Aorta (tissue), 5 donors: ENCODE results near the gene ZNG1F. TPM values are rescaled to one million over a fixed set of nuclear protein-coding genes. Genes with fewer than 3 reads are reported as not detected.
"Not testable (repeated sequence)": the region's sequence is repeated elsewhere in the genome, so short reads cannot be mapped to it uniquely, and the experiment has no call there.

Experiments
- ATAC-seq: fragments of 200-7000 bp; cut with Tn5 transposase; one replicate; pipeline ENCODE4 v1.9.1; 2022; ENCODE audit warnings: moderate library complexity; ENCODE audit not compliant: low FRiP score
- DNase-seq, 2 donors: peaks; one replicate each; pipeline ENCODE4 v3.0.0-alpha.2; 2020
- H3K27ac ChIP-seq, 2 donors: one replicate each; pipeline ENCODE4 v1.5.1; 2013; ENCODE audit warnings: low read length in 2 of 2, mild to moderate bottlenecking in 2 of 2, moderate library complexity in 2 of 2, control low read depth in 1 of 2, inconsistent platforms in 1 of 2, low read depth in 1 of 2
- H3K27me3 ChIP-seq, 2 donors: one replicate each; pipeline ENCODE4 v1.6.1; 2013; ENCODE audit warnings: control low read depth in 1 of 2, low read length in 1 of 2, mild to moderate bottlenecking in 1 of 2, moderate library complexity in 1 of 2; ENCODE audit not compliant: insufficient read depth in 2 of 2, control insufficient read depth in 1 of 2
- H3K36me3 ChIP-seq, 2 donors: one replicate each; pipeline ENCODE4 v1.6.1; 2013; ENCODE audit warnings: control low read depth in 1 of 2, low read length in 1 of 2, mild to moderate bottlenecking in 1 of 2; ENCODE audit not compliant: insufficient read depth in 2 of 2, control insufficient read depth in 1 of 2
- H3K4me1 ChIP-seq, 2 donors: one replicate each; pipeline ENCODE4 v1.6.1; 2013; ENCODE audit warnings: low read length in 2 of 2, control low read depth in 1 of 2, mild to moderate bottlenecking in 1 of 2, moderate library complexity in 1 of 2; ENCODE audit not compliant: insufficient read depth in 2 of 2, control insufficient read depth in 1 of 2
- H3K4me3 ChIP-seq, 2 donors: one replicate each; pipeline ENCODE4 v1.5.1; 2013; ENCODE audit warnings: low read length in 2 of 2, control low read depth in 1 of 2, mild to moderate bottlenecking in 1 of 2
- H3K9me3 ChIP-seq: one replicate; pipeline ENCODE4 v1.6.1; 2013; ENCODE audit warnings: mild to moderate bottlenecking, low read length; ENCODE audit not compliant: control insufficient read depth
- WGBS, 2 donors: extraction: QIAGEN DNeasy Blood & Tissue Kit; methylation state at CpG; one replicate each; pipeline ENCODE4 v1.1.7; 2013; 5-methylcytosine and 5-hydroxymethylcytosine counted together
- intact Hi-C, 2 donors: fragments of 100-400 bp; cut with DNase I; formaldehyde crosslinking; loops; one replicate each; pipeline versions ENCODE4 v1.14.2 to v1.15.0; 2022
- polyA plus RNA-seq, 2 donors: library from polyadenylated mRNA; stranded (reverse); fragments of 200-250 nt; gene quantifications; one replicate each; pipeline ENCODE4 v1.2.3, GENCODE V29; 2013
- total RNA-seq, 2 donors: library from RNA; stranded (reverse); fragmentation: NEBNext Ultra II Directional; extraction: Animal tissue kit (Norgen Biotek cat#: 25700); gene quantifications; one replicate each; pipeline ENCODE4 v1.2.1, GENCODE V29; 2021
- donor health status: healthy with polysubstance abuse.
- donor health status: Bipolar disorder and iron deficiency.
- donor health status: DM: no; HTN: no; CAD: no.
- donor health status: DM: no; HTN: no; CAD: no.
- donor health status: DM: yes; HTN: yes; CAD: no.

The ZNG1F gene
- total and polyA plus RNA-seq, 4 donors, result 2.0 to 35.6 (median 6.7) TPM

DNA sequence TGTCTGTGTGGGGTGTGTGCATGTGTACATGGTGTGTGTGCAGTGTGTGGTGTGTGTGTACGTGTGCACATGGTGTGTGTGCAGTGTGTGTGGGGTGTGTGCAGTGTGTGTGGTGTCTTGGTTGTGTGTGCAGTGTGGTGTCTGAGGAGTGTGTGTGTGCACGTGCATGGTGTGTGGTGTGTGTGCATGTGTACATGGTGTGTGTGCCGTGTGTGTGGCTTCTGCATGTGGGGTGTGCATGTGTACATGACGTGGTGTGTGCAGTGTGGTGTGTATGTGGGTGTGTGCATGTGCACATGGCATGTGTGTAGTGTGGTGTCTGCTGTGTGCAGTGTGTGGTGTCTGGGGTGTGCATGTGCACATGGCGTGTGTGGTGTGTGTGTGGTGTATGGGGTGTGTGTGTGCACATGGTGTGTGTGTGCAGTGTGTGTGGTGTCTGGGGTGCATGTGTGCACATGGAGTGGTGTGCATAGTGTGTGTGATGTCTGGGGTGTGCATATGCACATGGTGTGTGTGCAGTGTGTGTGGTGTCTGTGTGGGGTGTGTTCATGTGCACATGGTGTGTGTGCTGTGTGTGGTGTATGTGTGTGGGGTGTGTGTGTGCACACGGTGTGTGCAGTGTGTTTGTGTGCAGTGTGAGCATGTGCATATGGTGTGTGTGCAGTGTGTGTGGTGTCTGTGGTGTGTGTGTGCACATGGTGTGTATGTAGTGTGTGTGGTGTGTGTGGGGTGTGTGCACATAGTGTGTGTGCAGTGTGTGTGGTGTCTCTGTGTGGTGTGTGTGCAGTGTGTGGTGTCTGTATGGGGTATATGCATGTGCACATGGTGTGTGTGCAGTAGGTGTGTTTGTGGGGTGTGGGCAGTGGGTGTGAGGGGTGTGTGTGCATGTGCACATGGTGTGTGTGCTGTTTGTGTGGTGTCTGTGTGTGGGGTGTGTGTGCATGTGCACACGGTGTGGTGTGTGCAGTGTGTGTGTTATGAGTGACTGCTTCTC is 40.6 kb upstream of the ZNG1F start:
- H3K4me1 ChIP-seq, result no peaks in the 10 kb centered on the region
- ATAC-seq (peak; percentile 93), DNase-seq (peak; percentile 45 to 77)
- H3K27me3 ChIP-seq, result no peaks in the 10 kb centered on the region
- intact Hi-C loops, result no loop called here
- H3K9me3 ChIP-seq, result no peaks in the 10 kb centered on the region
- H3K4me3 ChIP-seq, result no peak overlapping the region
- no peaks in the 10 kb centered on the region for H3K36me3 ChIP-seq
- no peak overlapping the region for H3K27ac ChIP-seq
- WGBS, 2 donors, result 63 to 64% methylated on average over 7 of the region's 7 CpGs

DNA sequence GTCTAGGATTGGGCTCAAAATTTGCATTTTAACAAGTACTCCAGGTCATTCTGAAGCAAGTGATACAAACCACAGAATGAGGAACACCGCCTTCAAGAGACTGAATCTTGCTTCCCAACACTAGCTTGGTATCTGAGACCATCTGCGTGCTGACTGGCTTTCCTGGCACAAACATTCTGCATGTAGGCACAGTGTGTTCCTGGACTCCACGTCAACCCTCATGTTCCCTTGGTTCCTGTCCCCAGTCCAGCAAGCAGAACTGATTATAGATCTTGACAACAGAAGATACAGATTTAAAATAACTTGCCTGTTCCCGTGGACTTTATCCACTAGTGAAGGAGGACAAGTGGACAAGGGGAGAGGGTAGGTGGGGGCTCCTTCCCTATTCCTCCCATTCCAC is 30.7 kb upstream of the ZNG1F start:
- H3K9me3 ChIP-seq, H3K36me3 ChIP-seq, H3K27me3 ChIP-seq, DNase-seq, H3K27ac ChIP-seq, H3K4me3 ChIP-seq, H3K4me1 ChIP-seq, ATAC-seq, intact Hi-C loops: not testable (repeated sequence)
- 54% methylated on average over 2 of the region's 4 CpGs; no CpG with 5 or more reads in 1 of the 2 donors for WGBS, 2 donors

DNA sequence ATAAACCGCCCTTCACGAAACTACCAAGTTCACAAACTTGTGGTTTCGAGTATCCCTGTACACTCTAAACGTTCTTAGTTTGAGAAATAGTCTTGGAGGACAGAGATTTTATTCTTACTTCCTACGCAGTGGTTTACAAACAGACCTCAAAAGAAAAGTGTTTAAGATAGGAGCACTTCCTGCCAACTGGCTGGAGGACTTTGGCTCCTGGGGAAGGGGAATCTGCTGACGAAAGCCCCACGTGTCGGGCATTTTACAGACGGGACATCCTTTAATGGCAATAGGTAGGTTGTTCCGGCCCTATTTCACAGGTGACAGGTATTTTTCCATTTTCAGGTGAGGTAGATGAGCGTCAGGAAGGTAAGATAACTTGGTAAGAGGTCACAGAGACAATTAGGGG is 678 bp downstream of the ZNG1F start:
- not testable (repeated sequence) for H3K27me3 ChIP-seq, ATAC-seq
- WGBS, 2 donors, result no CpG with 5 or more reads among the region's 11 CpGs

DNA sequence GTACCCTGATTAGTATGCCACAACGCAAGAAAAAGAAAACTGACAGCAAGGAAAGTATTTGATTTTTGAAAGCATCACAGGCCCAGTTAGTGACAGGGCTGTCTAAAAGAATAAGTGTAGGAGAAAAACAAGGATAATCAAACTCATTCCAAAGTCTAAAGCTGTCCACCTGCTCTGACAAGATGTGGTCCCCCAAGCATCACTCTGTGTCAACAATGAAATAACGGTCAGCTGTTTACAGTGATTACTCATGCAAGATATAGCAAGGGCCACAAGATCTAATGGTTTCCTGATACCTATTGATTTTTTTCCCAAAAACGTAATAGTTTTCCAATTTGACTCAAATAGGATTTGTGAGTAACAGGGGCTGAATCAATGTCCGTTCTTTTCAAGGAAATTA is 14.1 kb downstream of the ZNG1F start:
- WGBS, 2 donors, result 50 to 58% methylated on average over 1 to 2 of the region's 4 CpGs
- H3K27ac ChIP-seq, ATAC-seq, H3K27me3 ChIP-seq, H3K36me3 ChIP-seq, DNase-seq, H3K4me1 ChIP-seq, H3K9me3 ChIP-seq, intact Hi-C loops, H3K4me3 ChIP-seq: not testable (repeated sequence)

More for the DNA sequence above, 678 bp downstream of the ZNG1F start:
- DNase-seq, intact Hi-C loops, H3K27ac ChIP-seq, H3K4me1 ChIP-seq, H3K4me3 ChIP-seq, H3K36me3 ChIP-seq, H3K9me3 ChIP-seq: not testable (repeated sequence)

DNA sequence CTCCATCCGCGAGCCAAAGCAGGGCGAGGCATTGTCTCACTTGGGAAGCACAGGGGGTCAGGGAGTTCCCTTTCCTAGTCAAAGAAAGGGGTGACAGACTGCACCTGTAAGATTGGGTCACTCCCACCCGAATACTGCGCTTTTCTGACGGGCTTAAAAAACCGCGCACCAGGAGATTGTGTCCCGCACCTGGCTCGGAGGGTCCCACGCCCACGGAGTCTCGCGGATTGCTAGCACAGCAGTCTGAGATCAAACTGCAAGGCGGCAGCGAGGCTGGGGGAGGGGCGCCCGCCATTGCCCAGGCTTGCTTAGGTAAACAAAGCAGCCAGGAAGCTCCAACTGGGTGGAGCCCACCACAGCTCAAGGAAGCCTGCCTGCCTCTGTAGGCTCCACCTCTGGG is 39.0 kb downstream of the ZNG1F start:
- WGBS, 2 donors, result 90 to 96% methylated on average over 8 to 15 of the region's 18 CpGs
- H3K27ac ChIP-seq, H3K36me3 ChIP-seq, ATAC-seq, H3K27me3 ChIP-seq, intact Hi-C loops, DNase-seq, H3K4me1 ChIP-seq, H3K9me3 ChIP-seq, H3K4me3 ChIP-seq: not testable (repeated sequence)

DNA sequence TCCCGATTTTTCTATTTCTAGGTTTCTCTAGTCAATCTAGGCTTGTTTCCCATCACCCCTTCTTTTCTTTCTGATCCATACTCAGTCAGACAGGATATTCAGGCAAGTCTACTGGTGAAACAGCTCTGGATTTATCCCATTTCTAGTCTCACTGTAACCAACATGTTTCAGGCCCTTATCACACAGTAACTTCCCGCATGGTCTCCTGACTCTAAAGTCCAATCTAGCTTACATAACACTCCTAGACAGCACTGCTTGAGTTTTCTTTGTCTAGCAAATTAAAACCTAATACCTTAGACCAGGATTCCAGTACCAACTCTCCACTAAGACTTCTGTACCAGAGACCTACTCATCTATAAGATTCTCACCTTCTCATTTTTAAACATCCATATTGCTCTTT is 47.2 kb downstream of the ZNG1F start:
- H3K4me3 ChIP-seq, H3K27ac ChIP-seq, DNase-seq, H3K4me1 ChIP-seq, H3K36me3 ChIP-seq, H3K27me3 ChIP-seq, intact Hi-C loops, ATAC-seq, H3K9me3 ChIP-seq: not testable (repeated sequence)
- 96 to 98% methylated on average over 2 of the region's 2 CpGs for WGBS, 2 donors

DNA sequence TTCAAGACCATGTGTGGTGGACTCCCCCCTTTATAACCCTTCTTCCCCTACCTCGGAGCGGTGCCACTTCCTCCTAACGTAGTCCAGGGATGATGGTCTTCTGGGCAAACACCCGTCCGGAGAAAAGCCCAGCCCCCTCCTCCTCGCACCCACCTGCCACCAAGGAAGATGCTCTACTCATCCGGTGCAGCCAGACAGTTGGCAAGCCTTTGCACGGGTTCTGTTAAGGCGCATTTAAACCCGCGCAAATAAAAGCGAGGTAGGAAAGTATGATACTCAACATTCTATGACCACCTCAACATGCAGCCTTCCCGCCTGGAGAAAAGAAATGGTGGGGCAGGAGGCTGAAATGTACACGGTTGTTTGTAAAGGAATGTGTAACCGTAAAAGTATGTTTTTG is 60.5 kb downstream of the ZNG1F start, which contains the start of gene FOXD4L6:
TSS of gene FOXD4L6 (minus strand) at position 101 of the 400 bp plus-strand sequence. CDS start 298 bp downstream, outside the sequence.
- intact Hi-C loops, H3K27me3 ChIP-seq, H3K4me3 ChIP-seq, H3K36me3 ChIP-seq, DNase-seq, ATAC-seq, H3K9me3 ChIP-seq, H3K4me1 ChIP-seq, H3K27ac ChIP-seq: not testable (repeated sequence)
- 100% methylated on average over 1 of the region's 15 CpGs; no CpG with 5 or more reads in 1 of the 2 donors for WGBS, 2 donors

DNA sequence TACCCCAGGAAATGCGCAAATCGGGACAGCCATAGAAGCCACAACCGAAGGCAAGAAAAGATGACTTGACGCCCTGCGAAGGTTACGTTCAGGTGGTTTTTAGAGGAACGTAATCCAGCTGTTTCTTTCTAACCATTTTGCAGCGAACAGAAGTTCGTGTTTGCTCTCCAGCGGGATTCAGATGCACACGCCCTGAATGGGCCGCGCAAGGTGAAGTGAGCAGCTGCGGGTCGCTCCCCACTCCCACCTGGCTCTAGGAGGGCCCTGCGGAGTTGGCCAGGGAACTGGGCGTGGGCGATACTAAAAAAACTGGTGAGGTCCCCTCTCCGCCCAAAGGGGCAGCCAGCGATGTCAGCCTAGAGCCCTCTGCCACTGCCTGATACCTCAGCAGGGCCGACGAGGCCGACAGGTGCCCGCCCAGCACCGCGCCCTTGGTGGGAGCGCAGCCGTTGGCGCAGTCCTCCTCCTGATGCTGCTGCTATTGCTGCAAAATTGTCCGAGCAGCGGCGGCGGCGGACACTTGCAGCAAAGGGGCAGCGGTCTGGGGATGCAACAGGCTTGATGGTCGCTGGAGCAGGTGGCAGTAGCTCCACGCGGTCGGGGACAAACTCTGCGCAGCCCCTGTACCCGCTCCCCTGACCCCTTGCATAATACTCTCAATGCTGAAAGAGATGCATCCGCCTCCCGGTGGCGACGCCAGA is 62.2 kb downstream of the ZNG1F start:
- ATAC-seq, H3K4me3 ChIP-seq, H3K9me3 ChIP-seq, H3K4me1 ChIP-seq, intact Hi-C loops, DNase-seq, H3K27me3 ChIP-seq, H3K27ac ChIP-seq, H3K36me3 ChIP-seq: not testable (repeated sequence)
- 3 to 15% methylated on average over 9 to 15 of the region's 45 CpGs for WGBS, 2 donors
